ENCODE data around the gene DYSF.

GRCh38 chr2:71714601-71715240 lies 261.4 kb downstream of the DYSF start:
- TF ChIP-seq FOXA1 (IDR thresholded peaks at IDR 0.05) (no peak), ELF4 (IDR thresholded peaks at IDR 0.05) (no peak), FOXM1 (IDR thresholded peaks at IDR 0.05; ENCODE audit: borderline replicate concordance) (no peak), SUZ12 (IDR thresholded peaks at IDR 0.05) (no peak), CTBP1 (IDR thresholded peaks at IDR 0.05; ENCODE audit: borderline replicate concordance) (no peak), TARDBP (IDR thresholded peaks at IDR 0.05) (no peak), SP1 (IDR thresholded peaks at IDR 0.05) (no peak), FOXK2 (IDR thresholded peaks at IDR 0.05) (no peak), L3MBTL2 (conservative IDR thresholded peaks at IDR 0.05) (no peak), HDGF (IDR thresholded peaks at IDR 0.05; ENCODE audit: borderline replicate concordance) (no peak), LEF1 (IDR thresholded peaks at IDR 0.05; ENCODE audit: borderline replicate concordance) (no peak), BHLHE40 (IDR thresholded peaks at IDR 0.05; ENCODE audit: borderline replicate concordance) (no peak), ZNF384 (IDR thresholded peaks at IDR 0.05) (no peak)
